ENCODE results near the gene MKRN2OS.
"Not testable (repeated sequence)": the region's sequence is repeated elsewhere in the genome, so short reads cannot be mapped to it uniquely, and the experiment has no call there.

Gene MKRN2OS

DNA sequence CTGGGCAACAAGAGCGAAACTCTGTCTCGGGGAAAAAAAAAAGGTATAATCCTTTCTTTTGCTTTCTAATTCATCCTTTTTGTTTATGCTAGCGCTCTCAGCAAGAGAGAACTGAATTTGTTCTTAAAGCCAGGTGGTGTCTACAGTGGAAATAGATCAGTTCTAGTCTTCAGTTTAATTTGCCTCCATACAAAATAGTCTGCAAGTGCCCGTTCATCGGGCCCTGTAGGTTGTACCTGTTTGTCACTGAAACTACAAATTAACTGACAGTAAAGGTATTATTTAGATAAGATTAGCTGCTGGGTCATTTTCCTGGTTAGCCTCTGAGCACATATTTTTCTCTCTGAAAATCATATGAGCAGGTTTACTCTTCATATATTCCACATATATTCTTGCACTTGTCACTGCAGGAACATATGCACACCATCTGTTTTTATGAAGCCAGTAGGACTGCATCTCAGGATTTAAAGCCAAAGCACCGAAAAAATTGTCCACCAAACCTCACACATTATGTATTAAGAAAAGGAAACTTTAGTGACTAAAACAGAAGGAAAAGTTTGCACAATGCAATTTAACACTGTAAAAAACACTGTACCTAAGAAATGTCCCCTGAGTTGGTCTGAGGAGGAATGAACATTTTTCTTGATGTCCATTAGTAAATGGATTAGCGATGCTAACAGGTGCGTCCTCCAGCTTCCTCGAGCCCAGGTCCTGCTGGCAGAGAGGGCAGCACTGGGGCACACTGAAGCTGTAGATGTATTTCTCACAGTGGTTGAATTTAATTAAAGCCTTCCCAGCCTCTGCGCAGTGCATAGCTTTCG is 437 bp downstream of the MKRN2OS start:
- H3K23ac ChIP-seq (ENCODE audit: low read depth, low read length, poor library complexity), result no peak overlapping the region
- H3K9ac ChIP-seq (ENCODE audit: low read depth, low read length, poor library complexity), result no peak overlapping the region
- H2BK15ac ChIP-seq (ENCODE audit: low read length), result no peak overlapping the region
- no peak overlapping the region for H3K4ac ChIP-seq (ENCODE audit: low read length)
- no peak overlapping the region for H2BK5ac ChIP-seq (ENCODE audit: low read length)
- no CpG with 5 or more reads among the region's 11 CpGs for WGBS, 2 donors (ENCODE audit: extremely low coverage in 2 of 2, insufficient read length in 2 of 2, insufficient replicate concordance in 1 of 2)
- H2BK120ac ChIP-seq (ENCODE audit: low read depth, low read length), result no peak overlapping the region
- H3K14ac ChIP-seq (ENCODE audit: low read length), result no peak overlapping the region
- no peak overlapping the region for H4K8ac ChIP-seq (ENCODE audit: low read depth, low read length)
- no peaks in the 10 kb centered on the region for H3K27me3 ChIP-seq (ENCODE audit: control insufficient read depth in 3 of 3, insufficient read depth in 3 of 3, low read depth in 1 of 3, low read length in 3 of 3)
- peaks cover 0 to 3% of the 10 kb centered on the region in 2 donors for H3K4me1 ChIP-seq (ENCODE audit: control insufficient read depth in 2 of 2, insufficient read depth in 1 of 2, low read depth in 1 of 2, low read length in 2 of 2)
- peaks cover 4 to 16% of the 10 kb centered on the region in 2 donors for H3K36me3 ChIP-seq (replicated peaks in 1 of 2; ENCODE audit: control insufficient read depth in 2 of 2, insufficient read depth in 2 of 2, low read length in 2 of 2)
- no peak overlapping the region for H3K4me2 ChIP-seq (ENCODE audit: insufficient read depth, low read length, poor library complexity, severe bottlenecking)
- H3K4me3 ChIP-seq (ENCODE audit: low read length in 2 of 2), result no peak overlapping the region
- H3K79me1 ChIP-seq (ENCODE audit: low read depth, low read length), result no peaks in the 10 kb centered on the region
- no peak overlapping the region for H2BK12ac ChIP-seq (ENCODE audit: low read length)
- H2AK5ac ChIP-seq (ENCODE audit: low read depth, low read length), result no peak overlapping the region
- H3K9me3 ChIP-seq (replicated peaks in 1 of 2; ENCODE audit: control insufficient read depth in 2 of 2, insufficient read depth in 1 of 2, low read depth in 1 of 2, low read length in 2 of 2), result no peaks in the 10 kb centered on the region
- no peak overlapping the region for H3K27ac ChIP-seq (replicated peaks; ENCODE audit: low read length)
- DNase-seq (ENCODE audit: low spot score), result no peak
- H4K91ac ChIP-seq (ENCODE audit: low read depth, low read length, poor library complexity), result no peak overlapping the region
- no peak overlapping the region for H3K18ac ChIP-seq (ENCODE audit: low read length)
- H2AFZ ChIP-seq (ENCODE audit: low read length), result no peak overlapping the region

DNA sequence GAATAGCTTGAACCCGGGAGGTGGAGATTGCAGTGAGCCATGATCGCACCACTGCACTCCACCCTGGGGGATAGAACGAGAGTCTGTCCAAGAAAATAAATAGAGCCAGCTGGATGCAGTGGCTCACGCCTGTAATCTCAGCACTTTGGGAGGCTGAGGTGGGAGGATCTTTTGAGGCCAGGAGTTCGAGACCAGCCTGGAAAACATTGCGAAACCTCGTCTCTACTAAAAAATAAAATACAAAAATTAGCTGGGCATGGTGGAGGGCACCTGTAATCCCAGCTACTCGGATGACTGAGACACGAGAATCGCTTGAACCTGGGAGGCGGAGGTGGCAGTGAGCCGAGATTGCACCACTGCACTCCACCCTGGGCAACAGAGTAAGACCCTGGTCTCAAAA is 1.8 kb downstream of the MKRN2OS start:
- not testable (repeated sequence) for H3K27me3 ChIP-seq (ENCODE audit: control insufficient read depth in 3 of 3, insufficient read depth in 3 of 3, low read depth in 1 of 3, low read length in 3 of 3); H2BK15ac ChIP-seq (ENCODE audit: low read length); H3K14ac ChIP-seq (ENCODE audit: low read length); H3K9me3 ChIP-seq (replicated peaks in 1 of 2; ENCODE audit: control insufficient read depth in 2 of 2, insufficient read depth in 1 of 2, low read depth in 1 of 2, low read length in 2 of 2); H3K4ac ChIP-seq (ENCODE audit: low read length); H2AK5ac ChIP-seq (ENCODE audit: low read depth, low read length); H3K4me3 ChIP-seq (ENCODE audit: low read length in 2 of 2); H2BK120ac ChIP-seq (ENCODE audit: low read depth, low read length); H3K4me2 ChIP-seq (ENCODE audit: insufficient read depth, low read length, poor library complexity, severe bottlenecking); H3K79me1 ChIP-seq (ENCODE audit: low read depth, low read length); H2BK5ac ChIP-seq (ENCODE audit: low read length); H3K4me1 ChIP-seq (ENCODE audit: control insufficient read depth in 2 of 2, insufficient read depth in 1 of 2, low read depth in 1 of 2, low read length in 2 of 2); H2BK12ac ChIP-seq (ENCODE audit: low read length); H4K8ac ChIP-seq (ENCODE audit: low read depth, low read length); H3K27ac ChIP-seq (replicated peaks; ENCODE audit: low read length); H4K91ac ChIP-seq (ENCODE audit: low read depth, low read length, poor library complexity); H2AFZ ChIP-seq (ENCODE audit: low read length); H3K18ac ChIP-seq (ENCODE audit: low read length); H3K9ac ChIP-seq (ENCODE audit: low read depth, low read length, poor library complexity); DNase-seq (ENCODE audit: low spot score); H3K23ac ChIP-seq (ENCODE audit: low read depth, low read length, poor library complexity)
- no CpG with 5 or more reads among the region's 12 CpGs for WGBS, 2 donors (ENCODE audit: extremely low coverage in 2 of 2, insufficient read length in 2 of 2, insufficient replicate concordance in 1 of 2)
- peaks cover 4 to 25% of the 10 kb centered on the region in 2 donors for H3K36me3 ChIP-seq (replicated peaks in 1 of 2; ENCODE audit: control insufficient read depth in 2 of 2, insufficient read depth in 2 of 2, low read length in 2 of 2)

DNA sequence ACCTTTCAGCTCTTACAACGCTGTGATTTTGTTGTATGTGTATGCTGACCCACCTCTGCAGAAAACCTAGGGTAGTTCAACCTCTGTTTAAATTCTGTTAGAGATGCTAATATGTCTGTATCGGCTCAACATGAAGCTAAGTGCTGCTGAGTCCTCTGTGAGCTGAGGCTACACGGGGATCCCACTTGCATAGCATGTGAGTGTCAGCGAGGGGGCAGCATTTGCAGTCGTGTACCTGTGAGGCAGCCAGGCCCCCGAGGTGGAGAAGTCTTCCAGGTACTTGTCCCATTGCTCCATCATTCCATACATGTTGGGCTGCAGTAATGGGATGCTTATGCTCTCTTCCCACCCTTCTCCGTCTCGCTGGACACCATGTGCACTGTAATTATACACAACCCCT is 3.7 kb downstream of the MKRN2OS start:
- Histone ChIP-seq H2BK120ac (ENCODE audit: low read depth, low read length) (no peak overlapping the region), H2BK15ac (ENCODE audit: low read length) (no peak overlapping the region), H4K8ac (ENCODE audit: low read depth, low read length) (no peak overlapping the region), H3K18ac (ENCODE audit: low read length) (no peak overlapping the region), H3K27me3 (ENCODE audit: control insufficient read depth in 3 of 3, insufficient read depth in 3 of 3, low read depth in 1 of 3, low read length in 3 of 3) (no peaks in the 10 kb centered on the region), H3K4me2 (ENCODE audit: insufficient read depth, low read length, poor library complexity, severe bottlenecking) (no peak overlapping the region), H3K14ac (ENCODE audit: low read length) (no peak overlapping the region), H2AK5ac (ENCODE audit: low read depth, low read length) (no peak overlapping the region), H3K9ac (ENCODE audit: low read depth, low read length, poor library complexity) (no peak overlapping the region), H3K27ac (replicated peaks; ENCODE audit: low read length) (no peak overlapping the region), H3K9me3 (replicated peaks in 1 of 2; ENCODE audit: control insufficient read depth in 2 of 2, insufficient read depth in 1 of 2, low read depth in 1 of 2, low read length in 2 of 2) (no peaks in the 10 kb centered on the region), H2BK12ac (ENCODE audit: low read length) (no peak overlapping the region), H2BK5ac (ENCODE audit: low read length) (no peak overlapping the region), H2AFZ (ENCODE audit: low read length) (no peak overlapping the region), H3K4ac (ENCODE audit: low read length) (no peak overlapping the region), H3K23ac (ENCODE audit: low read depth, low read length, poor library complexity) (no peak overlapping the region), H3K36me3 (replicated peaks in 1 of 2; ENCODE audit: control insufficient read depth in 2 of 2, insufficient read depth in 2 of 2, low read length in 2 of 2) (peaks cover 4 to 25% of the 10 kb centered on the region in 2 donors), H4K91ac (ENCODE audit: low read depth, low read length, poor library complexity) (no peak overlapping the region), H3K79me1 (ENCODE audit: low read depth, low read length) (no peaks in the 10 kb centered on the region), H3K4me1 (ENCODE audit: control insufficient read depth in 2 of 2, insufficient read depth in 1 of 2, low read depth in 1 of 2, low read length in 2 of 2) (peaks cover 0 to 3% of the 10 kb centered on the region in 2 donors), H3K4me3 (ENCODE audit: low read length in 2 of 2) (no peak overlapping the region)
- no CpG with 5 or more reads among the region's 8 CpGs for WGBS, 2 donors (ENCODE audit: extremely low coverage in 2 of 2, insufficient read length in 2 of 2, insufficient replicate concordance in 1 of 2)
- no peak for DNase-seq (ENCODE audit: low spot score)

DNA sequence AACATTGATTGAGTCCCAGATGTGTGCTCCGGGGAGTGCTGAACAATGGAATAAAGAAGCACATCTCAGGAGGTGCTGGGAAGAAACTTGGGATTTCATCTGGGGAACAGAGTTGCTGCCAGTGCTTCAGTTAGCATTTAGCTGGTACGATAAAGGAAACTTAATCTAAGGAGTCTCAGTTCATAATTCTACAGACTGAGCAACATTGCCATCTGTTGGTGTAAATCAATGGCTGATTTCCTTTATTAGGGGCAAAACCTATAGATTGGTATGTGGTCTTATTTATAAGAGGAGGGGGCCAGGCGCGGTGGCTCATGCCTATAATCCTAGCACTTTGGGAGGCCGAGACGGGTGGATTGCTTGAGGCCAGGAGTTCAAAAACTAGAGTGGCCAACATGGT is 8.9 kb downstream of the MKRN2OS start:
- Histone ChIP-seq H3K79me1 (ENCODE audit: low read depth, low read length) (no peaks in the 10 kb centered on the region), H3K9ac (ENCODE audit: low read depth, low read length, poor library complexity) (no peak overlapping the region), H3K4ac (ENCODE audit: low read length) (no peak overlapping the region), H3K27me3 (ENCODE audit: control insufficient read depth in 3 of 3, insufficient read depth in 3 of 3, low read depth in 1 of 3, low read length in 3 of 3) (no peaks in the 10 kb centered on the region), H3K23ac (ENCODE audit: low read depth, low read length, poor library complexity) (no peak overlapping the region), H2BK15ac (ENCODE audit: low read length) (no peak overlapping the region), H4K91ac (ENCODE audit: low read depth, low read length, poor library complexity) (no peak overlapping the region), H2AFZ (ENCODE audit: low read length) (no peak overlapping the region), H3K4me2 (ENCODE audit: insufficient read depth, low read length, poor library complexity, severe bottlenecking) (no peak overlapping the region), H3K18ac (ENCODE audit: low read length) (no peak overlapping the region), H2BK5ac (ENCODE audit: low read length) (no peak overlapping the region), H3K36me3 (replicated peaks in 1 of 2; ENCODE audit: control insufficient read depth in 2 of 2, insufficient read depth in 2 of 2, low read length in 2 of 2) (peaks cover 13 to 55% of the 10 kb centered on the region in 2 donors), H3K14ac (ENCODE audit: low read length) (no peak overlapping the region), H4K8ac (ENCODE audit: low read depth, low read length) (no peak overlapping the region), H3K9me3 (replicated peaks in 1 of 2; ENCODE audit: control insufficient read depth in 2 of 2, insufficient read depth in 1 of 2, low read depth in 1 of 2, low read length in 2 of 2) (no peaks in the 10 kb centered on the region), H3K4me1 (ENCODE audit: control insufficient read depth in 2 of 2, insufficient read depth in 1 of 2, low read depth in 1 of 2, low read length in 2 of 2) (no peaks in the 10 kb centered on the region), H3K27ac (replicated peaks; ENCODE audit: low read length) (no peak overlapping the region), H2AK5ac (ENCODE audit: low read depth, low read length) (no peak overlapping the region), H3K4me3 (ENCODE audit: low read length in 2 of 2) (no peak overlapping the region), H2BK12ac (ENCODE audit: low read length) (no peak overlapping the region), H2BK120ac (ENCODE audit: low read depth, low read length) (no peak overlapping the region)
- no peak for DNase-seq (ENCODE audit: low spot score)
- WGBS, 2 donors (ENCODE audit: extremely low coverage in 2 of 2, insufficient read length in 2 of 2, insufficient replicate concordance in 1 of 2), result no CpG with 5 or more reads among the region's 6 CpGs
